A549 (cell line): ENCODE results near the gene PRDX5. TPM values are rescaled to one million over a fixed set of nuclear protein-coding genes. Genes with fewer than 3 reads are reported as not detected.

Source experiments
- ATAC-seq, 2 experiments: fragments of 200-7000 bp in 1 of 2; fragments of >200 bp in 1 of 2; cut with Nextera tagmentation in 1 of 2; cut with Tn5 transposase in 1 of 2; 3 replicates each; pipeline versions ENCODE4 v1.8.0 to v1.9.1; 2018 to 2020; ENCODE audit warnings: mild to moderate bottlenecking in 1 of 2, moderate library complexity in 1 of 2
- CTCF ChIA-PET: fragments of 300-600 bp; sonication (Branson Sonifier 250); formaldehyde crosslinking; extraction: SDS; loops from one replicate; lab custom pipeline; 2021; ENCODE audit warnings: antibody characterized with exemption, inconsistent platforms; lab: Yijun Ruan, JAX
- POLR2A ChIA-PET: fragments of 350-600 bp; formaldehyde crosslinking; extraction: SDS; loops from one replicate; lab custom pipeline; 2021; ENCODE audit warnings: antibody characterized with exemption, inconsistent platforms; lab: Yijun Ruan, JAX
- DNase-seq, 2 experiments: peaks; one replicate each; pipeline versions ENCODE4 v3.0.0 to v3.0.0-alpha.2; 2011 to 2016; ENCODE audit warnings: low read depth in 1 of 2, low spot score in 1 of 2
- FAIRE-seq: peaks from 2 replicates; lab custom pipeline; 2011; peaks lifted over from hg19 to GRCh38; lab: Jason Lieb, UNC
- H3K27ac ChIP-seq, 2 experiments: fragments of >200 bp; sonication (Bioruptor Twin); formaldehyde crosslinking; 3 replicates each; pipeline ENCODE4 v1.5.1; 2016 to 2017
- H3K4me1 ChIP-seq: fragments of >200 bp; sonication (Bioruptor Twin); formaldehyde crosslinking; 3 replicates; pipeline ENCODE4 v1.6.1; 2016
- H3K4me2 ChIP-seq: fragments of >200 bp; sonication (Bioruptor Twin); formaldehyde crosslinking; 3 replicates; pipeline ENCODE4 v1.6.1; 2016
- H3K4me3 ChIP-seq: fragments of >200 bp; sonication (Bioruptor Twin); formaldehyde crosslinking; 3 replicates; pipeline ENCODE4 v1.5.1; 2016
- H3K9me3 ChIP-seq: fragments of >200 bp; sonication (Bioruptor Twin); formaldehyde crosslinking; 3 replicates; pipeline ENCODE4 v1.6.1; 2016
- BHLHE40 ChIP-seq: IDR thresholded peaks from 2 replicates; pipeline ENCODE4 v1.6.1; 2012; ENCODE audit warnings: low read depth, low read length, inconsistent platforms
- CBX2 ChIP-seq: fragments of 200-600 bp; sonication (generic); IDR thresholded peaks from 2 replicates; pipeline ENCODE4 v1.6.1; 2016; ENCODE audit warnings: low read depth, mild to moderate bottlenecking, borderline replicate concordance
- CTCF ChIP-seq: fragments of >200 bp; sonication (Bioruptor Twin); formaldehyde crosslinking; IDR thresholded peaks from 3 replicates; pipeline ENCODE4 v1.5.1; 2016
- EHF ChIP-seq: fragments of 250-450 bp; sonication (Bioruptor Pico); IDR thresholded peaks from 2 replicates; pipeline ENCODE4 v1.5.0; 2020; ENCODE audit warnings: mild to moderate bottlenecking
- EHMT2 ChIP-seq: fragments of 200-600 bp; sonication (generic); IDR thresholded peaks from 2 replicates; pipeline ENCODE4 v1.6.1; 2016; ENCODE audit warnings: antibody characterized with exemption, low read depth, mild to moderate bottlenecking, moderate library complexity
- ELK1 ChIP-seq: fragments of 150-350 bp; IDR thresholded peaks from 2 replicates; pipeline ENCODE4 v1.6.1; 2014; ENCODE audit warnings: low read depth, mild to moderate bottlenecking, low read length
- EP300 ChIP-seq, 2 experiments: fragments of >200 bp; sonication (Bioruptor Twin); formaldehyde crosslinking; IDR thresholded peaks; 2 replicates in 1 of 2; 3 replicates in 1 of 2; pipeline ENCODE4 v1.6.1; 2016 to 2017
- FOXS1 ChIP-seq: fragments of 250-450 bp; sonication (Bioruptor Pico); IDR thresholded peaks from 2 replicates; pipeline ENCODE4 v1.5.0; 2020; ENCODE audit warnings: mild to moderate bottlenecking, moderate library complexity
- GATA3 ChIP-seq: IDR thresholded peaks from 2 replicates; pipeline ENCODE4 v1.6.1; 2012; ENCODE audit warnings: borderline replicate concordance
- HEYL ChIP-seq: fragments of 250-450 bp; sonication (Bioruptor Pico); IDR thresholded peaks from 2 replicates; pipeline ENCODE4 v1.8.0; 2021; ENCODE audit warnings: mild to moderate bottlenecking, moderate library complexity
- HOXA7 ChIP-seq: fragments of 250-450 bp; sonication (Bioruptor Pico); IDR thresholded peaks from 2 replicates; pipeline ENCODE4 v1.5.0; 2020; ENCODE audit warnings: mild to moderate bottlenecking, moderate library complexity
- HOXB13 ChIP-seq: fragments of 250-450 bp; sonication (Bioruptor Pico); IDR thresholded peaks from 2 replicates; pipeline ENCODE4 v1.5.0; 2020; ENCODE audit warnings: low read depth, mild to moderate bottlenecking, moderate library complexity
- JUN ChIP-seq, 2 experiments: fragments of >200 bp; sonication (Bioruptor Twin); formaldehyde crosslinking; IDR thresholded peaks; 2 replicates in 1 of 2; 3 replicates in 1 of 2; pipeline ENCODE4 v1.6.1; 2016 to 2017
- KDM1A ChIP-seq: fragments of 200-600 bp; sonication (generic); IDR thresholded peaks from 2 replicates; pipeline ENCODE4 v1.6.1; 2016; ENCODE audit warnings: low read depth, mild to moderate bottlenecking
- MAZ ChIP-seq: fragments of 150-350 bp; IDR thresholded peaks from 2 replicates; pipeline ENCODE4 v1.6.1; 2014; ENCODE audit warnings: antibody characterized with exemption, low read depth, low read length, borderline replicate concordance
- MYC ChIP-seq: IDR thresholded peaks from 2 replicates; pipeline ENCODE4 v1.6.1; 2012; ENCODE audit warnings: mild to moderate bottlenecking, inconsistent platforms, low read length, improper control_type of control experiment, borderline replicate concordance
- NR3C1 ChIP-seq: fragments of >200 bp; sonication (Bioruptor Twin); formaldehyde crosslinking; IDR thresholded peaks from 3 replicates; pipeline ENCODE4 v1.6.1; 2017
- PHF8 ChIP-seq: fragments of 200-600 bp; sonication (generic); IDR thresholded peaks from 2 replicates; pipeline ENCODE4 v1.6.1; 2016; ENCODE audit warnings: low read depth, mild to moderate bottlenecking, antibody characterized with exemption, moderate library complexity, borderline replicate concordance
- POLR2A ChIP-seq: IDR thresholded peaks from 2 replicates; pipeline ENCODE4 v1.6.1; 2012; ENCODE audit warnings: mild to moderate bottlenecking, low read length
- RAD21 ChIP-seq, 2 experiments: fragments of >200 bp in 1 of 2; sonication (Bioruptor Twin) in 1 of 2; formaldehyde crosslinking in 1 of 2; IDR thresholded peaks in 1 of 2; conservative IDR thresholded peaks in 1 of 2; 2 replicates in 1 of 2; 3 replicates in 1 of 2; pipeline ENCODE4 v1.6.1; 2012 to 2018; ENCODE audit warnings: inconsistent platforms in 1 of 2
- RCOR1 ChIP-seq: fragments of 150-350 bp; IDR thresholded peaks from 2 replicates; pipeline ENCODE4 v1.6.1; 2014; ENCODE audit warnings: antibody characterized with exemption, low read length, low read depth
- RFX5 ChIP-seq: fragments of 450-650 bp; IDR thresholded peaks from 2 replicates; pipeline ENCODE4 v1.7.1; 2014; ENCODE audit warnings: antibody characterized with exemption, mild to moderate bottlenecking, moderate library complexity
- ZNF302 ChIP-seq: fragments of 250-450 bp; sonication (Bioruptor Pico); IDR thresholded peaks from 2 replicates; pipeline ENCODE4 v1.9.0; 2021; ENCODE audit warnings: inconsistent platforms, mild to moderate bottlenecking, moderate library complexity
- ZSCAN20 ChIP-seq: fragments of 250-450 bp; sonication (Bioruptor Pico); IDR thresholded peaks from 2 replicates; pipeline ENCODE4 v1.8.0; 2022; ENCODE audit warnings: mild to moderate bottlenecking, moderate library complexity
- WGBS: methylation state at CpG from one replicate; pipeline ENCODE4 v1.1.6; 2017; ENCODE audit errors: missing lambda C conversion rate; 5-methylcytosine and 5-hydroxymethylcytosine counted together
- polyA plus RNA-seq, 4 experiments: library from polyadenylated mRNA; depleted of rRNA in 3 of 4; stranded (reverse); fragments of >200 nt; fragmentation: RNase III in 1 of 4; extraction: RNeasy Plus Mini Kit Qiagen cat#74134 plus additional on column Dnase treatment in 1 of 4; gene quantifications; 2 replicates in 3 of 4; 3 replicates in 1 of 4; pipeline ENCODE4 v1.2.3, GENCODE V29; 2011 to 2017
- TF ChIP-seq, protein P1 (sequence below): fragments of >200 bp; sonication (Bioruptor Twin); formaldehyde crosslinking; IDR thresholded peaks from 3 replicates; pipeline ENCODE4 v1.6.1; 2016
- TF ChIP-seq, protein P2 (sequence below): fragments of 450-650 bp; IDR thresholded peaks from 2 replicates; pipeline ENCODE4 v1.6.1; 2014; ENCODE audit warnings: antibody characterized with exemption
- TF ChIP-seq, protein P3 (sequence below): IDR thresholded peaks from 2 replicates; pipeline ENCODE4 v1.6.1; 2012
- TF ChIP-seq, protein P4 (sequence below): IDR thresholded peaks from 2 replicates; pipeline ENCODE4 v1.6.1; 2012

The PRDX5 gene
- polyA plus RNA-seq, 2 of the 4 experiments (the other 2 are of a cell fraction): 377 to 491 TPM

- peak within 1 kb of the TSS; percentile 93 to 98 for H3K27ac ChIP-seq
- 5% methylated on average over 17 of the region's 44 CpGs for WGBS
- TF ChIP-seq, protein P1, sequence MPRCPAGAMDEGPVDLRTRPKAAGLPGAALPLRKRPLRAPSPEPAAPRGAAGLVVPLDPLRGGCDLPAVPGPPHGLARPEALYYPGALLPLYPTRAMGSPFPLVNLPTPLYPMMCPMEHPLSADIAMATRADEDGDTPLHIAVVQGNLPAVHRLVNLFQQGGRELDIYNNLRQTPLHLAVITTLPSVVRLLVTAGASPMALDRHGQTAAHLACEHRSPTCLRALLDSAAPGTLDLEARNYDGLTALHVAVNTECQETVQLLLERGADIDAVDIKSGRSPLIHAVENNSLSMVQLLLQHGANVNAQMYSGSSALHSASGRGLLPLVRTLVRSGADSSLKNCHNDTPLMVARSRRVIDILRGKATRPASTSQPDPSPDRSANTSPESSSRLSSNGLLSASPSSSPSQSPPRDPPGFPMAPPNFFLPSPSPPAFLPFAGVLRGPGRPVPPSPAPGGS: peak; percentile 75; the same call in 2 of the 3 replicates
- TF ChIP-seq CTCF (no peak), ELK1 (no peak), MYC (no peak), RAD21 (conservative IDR thresholded peaks at IDR 0.05 in 1 of 2, IDR thresholded peaks at IDR 0.05 in 1 of 2) (no peak), PHF8 (peak; percentile 44; the same call in 1 of the 2 replicates), BHLHE40 (no peak), HOXA7 (CRISPR knock-in tag) (no peak), MAZ (no peak), ZSCAN20 (CRISPR knock-in tag) (no peak), RCOR1 (no peak), FOXS1 (CRISPR knock-in tag) (no peak), RFX5 (no peak), KDM1A (no peak), EHF (CRISPR knock-in tag) (no peak), NR3C1 (no peak), HEYL (CRISPR knock-in tag) (no peak), CBX2 (no peak), EP300 (IDR thresholded peaks at IDR 0.05) (no peak), POLR2A (peak; percentile 27), GATA3 (no peak), JUN (IDR thresholded peaks at IDR 0.05) (peak in 1 of 2 experiments; percentile 4; a peak in 1 of 5 replicates), HOXB13 (CRISPR knock-in tag) (no peak), ZNF302 (CRISPR knock-in tag) (no peak), EHMT2 (no peak)
- TF ChIP-seq, protein P2, sequence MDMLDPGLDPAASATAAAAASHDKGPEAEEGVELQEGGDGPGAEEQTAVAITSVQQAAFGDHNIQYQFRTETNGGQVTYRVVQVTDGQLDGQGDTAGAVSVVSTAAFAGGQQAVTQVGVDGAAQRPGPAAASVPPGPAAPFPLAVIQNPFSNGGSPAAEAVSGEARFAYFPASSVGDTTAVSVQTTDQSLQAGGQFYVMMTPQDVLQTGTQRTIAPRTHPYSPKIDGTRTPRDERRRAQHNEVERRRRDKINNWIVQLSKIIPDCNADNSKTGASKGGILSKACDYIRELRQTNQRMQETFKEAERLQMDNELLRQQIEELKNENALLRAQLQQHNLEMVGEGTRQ: no peak
- TF ChIP-seq, protein P3, sequence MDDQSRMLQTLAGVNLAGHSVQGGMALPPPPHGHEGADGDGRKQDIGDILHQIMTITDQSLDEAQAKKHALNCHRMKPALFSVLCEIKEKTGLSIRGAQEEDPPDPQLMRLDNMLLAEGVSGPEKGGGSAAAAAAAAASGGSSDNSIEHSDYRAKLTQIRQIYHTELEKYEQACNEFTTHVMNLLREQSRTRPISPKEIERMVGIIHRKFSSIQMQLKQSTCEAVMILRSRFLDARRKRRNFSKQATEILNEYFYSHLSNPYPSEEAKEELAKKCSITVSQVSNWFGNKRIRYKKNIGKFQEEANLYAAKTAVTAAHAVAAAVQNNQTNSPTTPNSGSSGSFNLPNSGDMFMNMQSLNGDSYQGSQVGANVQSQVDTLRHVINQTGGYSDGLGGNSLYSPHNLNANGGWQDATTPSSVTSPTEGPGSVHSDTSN: peak; percentile 75; the same call in 1 of the 2 replicates
- TF ChIP-seq, protein P4, sequence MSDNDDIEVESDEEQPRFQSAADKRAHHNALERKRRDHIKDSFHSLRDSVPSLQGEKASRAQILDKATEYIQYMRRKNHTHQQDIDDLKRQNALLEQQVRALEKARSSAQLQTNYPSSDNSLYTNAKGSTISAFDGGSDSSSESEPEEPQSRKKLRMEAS: peak; percentile 56; the same call in 1 of the 2 replicates
- TF ChIP-seq, all 56 proteins: peak for 6
- CTCF ChIA-PET: interaction anchor here (1.0 to 20.5 kb wide), 6 partner anchors 10 to 41 kb away, joined by 3 to 448 read pairs (median 5); partner anchors contain the start of genes CATSPERZ, ESRRA, PLCB3 and PPP1R14B
- H3K4me3 ChIP-seq: peak within 1 kb of the TSS; percentile 63
- H3K4me2 ChIP-seq: peak within 1 kb of the TSS; percentile 86
- H3K4me1 ChIP-seq: peaks cover 17% of the 10 kb centered on the region; the same call in 1 of the 3 replicates
- H3K9me3 ChIP-seq: no peaks in the 10 kb centered on the region
- peak; percentile 39 for FAIRE-seq
- peak; percentile 93 to 97 for DNase-seq
- POLR2A ChIA-PET: interaction anchor here (0.7 to 5.8 kb wide), 6 partner anchors 8 to 42 kb away, joined by 3 to 49 read pairs (median 8); partner anchors contain the start of genes ESRRA, FKBP2, PRDX5 and TRMT112
- peak; percentile 82 to 93 for ATAC-seq
These were observed 33.6 kb upstream of the PRDX5 start, which contains the start of gene BAD for GRCh38 chr11:64284048-64284961. BAD (minus strand) TSS chr11:64284665; CDS start chr11:64284368, 297 bp downstream.
